Colon (tissue), 2 donors: ENCODE measurements around the gene MBD5.

Source experiments
- FAIRE-seq: peaks from 2 replicates; lab custom pipeline; 2012; peaks lifted over from hg19 to GRCh38; lab: Jason Lieb, UNC
- donor health status: control.
- donor health status: control.

MBD5 gene

GRCh38 chr2:148548716-148549400, 528.0 kb downstream of the MBD5 start:
- FAIRE-seq, result no peak

GRCh38 chr2:148552675-148553331, 531.9 kb downstream of the MBD5 start:
- FAIRE-seq, result no peak

GRCh38 chr2:148553332-148553887, 532.5 kb downstream of the MBD5 start:
- no peak for FAIRE-seq

- FAIRE-seq, result no peak
These were observed 533.8 kb downstream of the MBD5 start for GRCh38 chr2:148554459-148555247.

GRCh38 chr2:148555622-148556294, 534.9 kb downstream of the MBD5 start:
- no peak for FAIRE-seq

- FAIRE-seq, result no peak
These were observed 537.0 kb downstream of the MBD5 start for GRCh38 chr2:148557844-148558436.

GRCh38 chr2:148560496-148560895, 539.6 kb downstream of the MBD5 start:
- FAIRE-seq, result no peak

GRCh38 chr2:148561389-148561788, 540.5 kb downstream of the MBD5 start:
- FAIRE-seq, result no peak

GRCh38 chr2:148565272-148565894, 544.5 kb downstream of the MBD5 start:
- no peak for FAIRE-seq
